ENCODE measurements around the gene TWF2.

The TWF2 gene

GRCh38 chr3:52237006-52237656 is 1.8 kb downstream of the TWF2 start:
- peak overlapping the region; percentile 51 to 65 for H3K9ac ChIP-seq (ENCODE audit: low read length in 2 of 2)
- no peaks in the 10 kb centered on the region for H3K27me3 ChIP-seq (ENCODE audit: control insufficient read depth in 1 of 2, insufficient read depth in 2 of 2, low read length in 2 of 2)
- H3K36me3 ChIP-seq (ENCODE audit: control insufficient read depth in 2 of 2, insufficient read depth in 2 of 2, low read length in 2 of 2): peaks cover 11 to 13% of the 10 kb centered on the region in 2 donors
- H3K27ac ChIP-seq (ENCODE audit: low read length): peak overlapping the region; percentile 88
- H3K9me3 ChIP-seq (ENCODE audit: control insufficient read depth in 2 of 2, low read length in 2 of 2): no peaks in the 10 kb centered on the region
- H3K4me3 ChIP-seq (ENCODE audit: low read length in 2 of 2): peak overlapping the region; percentile 64 to 98
- H3K4me1 ChIP-seq (ENCODE audit: control insufficient read depth, insufficient read depth, low read length): peaks cover 55% of the 10 kb centered on the region

DNA sequence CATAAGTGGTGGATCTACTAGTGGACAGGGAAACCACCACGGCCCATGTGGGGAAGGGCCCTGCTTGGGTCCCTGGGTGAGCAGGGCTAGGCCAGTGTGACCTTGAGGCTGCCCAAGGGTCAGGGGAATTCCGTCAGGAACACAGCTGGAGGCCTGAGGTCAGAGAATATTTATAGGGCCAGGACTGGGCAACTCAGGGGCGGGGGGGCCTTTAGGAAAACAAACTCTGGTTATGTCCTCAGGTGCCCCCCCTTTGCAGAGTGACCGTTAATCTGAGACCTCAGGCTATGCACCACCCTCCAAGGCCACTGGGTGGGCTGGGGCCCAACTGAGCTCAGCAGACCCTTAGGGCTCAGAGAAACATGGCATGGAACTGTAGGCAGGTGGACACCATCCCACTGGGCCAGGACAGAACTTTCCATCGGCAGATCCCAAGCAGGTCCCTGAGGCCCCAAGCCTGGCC is 2.5 kb downstream of the TWF2 start:
- H3K27ac ChIP-seq (ENCODE audit: low read length): peak overlapping the region; percentile 88
- peaks cover 57% of the 10 kb centered on the region for H3K4me1 ChIP-seq (ENCODE audit: control insufficient read depth, insufficient read depth, low read length)

GRCh38 chr3:52234516-52235447 is 4.2 kb downstream of the TWF2 start:
- Histone ChIP-seq H3K9me3 (ENCODE audit: control insufficient read depth in 2 of 2, low read length in 2 of 2) (no peaks in the 10 kb centered on the region), H3K27ac (ENCODE audit: low read length) (no peak overlapping the region), H3K4me3 (ENCODE audit: low read length in 2 of 2) (no peak overlapping the region), H3K4me1 (ENCODE audit: control insufficient read depth, insufficient read depth, low read length) (peaks cover 48% of the 10 kb centered on the region), H3K9ac (ENCODE audit: low read length in 2 of 2) (no peak overlapping the region), H3K27me3 (ENCODE audit: control insufficient read depth in 1 of 2, insufficient read depth in 2 of 2, low read length in 2 of 2) (no peaks in the 10 kb centered on the region), H3K36me3 (ENCODE audit: control insufficient read depth in 2 of 2, insufficient read depth in 2 of 2, low read length in 2 of 2) (peaks cover 26 to 27% of the 10 kb centered on the region in 2 donors)

More for the DNA sequence above, 2.5 kb downstream of the TWF2 start:
- H3K9me3 ChIP-seq (ENCODE audit: control insufficient read depth in 2 of 2, low read length in 2 of 2): no peaks in the 10 kb centered on the region
- H3K9ac ChIP-seq (ENCODE audit: low read length in 2 of 2): peak overlapping the region in 1 of 2 donors; percentile 21
- peaks cover 11 to 13% of the 10 kb centered on the region in 2 donors for H3K36me3 ChIP-seq (ENCODE audit: control insufficient read depth in 2 of 2, insufficient read depth in 2 of 2, low read length in 2 of 2)
- no peak overlapping the region for H3K4me3 ChIP-seq (ENCODE audit: low read length in 2 of 2)
- no peaks in the 10 kb centered on the region for H3K27me3 ChIP-seq (ENCODE audit: control insufficient read depth in 1 of 2, insufficient read depth in 2 of 2, low read length in 2 of 2)

DNA sequence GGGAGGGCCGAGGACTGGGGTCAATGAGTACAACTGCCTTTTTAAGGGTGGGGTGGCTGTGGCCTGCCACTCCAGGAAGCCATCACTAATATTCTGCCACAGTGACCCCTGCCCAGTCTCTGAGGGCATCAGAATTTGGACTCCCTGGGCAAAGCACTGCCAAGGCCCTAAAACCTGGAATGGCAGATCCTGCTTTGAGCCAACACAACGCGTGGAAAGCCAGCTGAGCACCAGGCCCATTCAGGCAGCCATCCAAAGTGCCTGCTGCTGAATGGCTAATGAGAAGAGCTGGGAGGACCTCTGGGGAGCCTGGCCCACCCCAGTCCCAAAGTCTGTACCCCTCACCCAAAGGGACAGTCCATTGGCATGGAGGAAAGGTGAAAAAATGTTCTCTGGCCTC is 5.0 kb downstream of the TWF2 start:
- no peak overlapping the region for H3K9ac ChIP-seq (ENCODE audit: low read length in 2 of 2)
- peaks cover 45% of the 10 kb centered on the region for H3K4me1 ChIP-seq (ENCODE audit: control insufficient read depth, insufficient read depth, low read length)
- no peaks in the 10 kb centered on the region for H3K27me3 ChIP-seq (ENCODE audit: control insufficient read depth in 1 of 2, insufficient read depth in 2 of 2, low read length in 2 of 2)
- H3K9me3 ChIP-seq (ENCODE audit: control insufficient read depth in 2 of 2, low read length in 2 of 2): no peaks in the 10 kb centered on the region
- peaks cover 34 to 36% of the 10 kb centered on the region in 2 donors for H3K36me3 ChIP-seq (ENCODE audit: control insufficient read depth in 2 of 2, insufficient read depth in 2 of 2, low read length in 2 of 2)
- H3K4me3 ChIP-seq (ENCODE audit: low read length in 2 of 2): no peak overlapping the region
- no peak overlapping the region for H3K27ac ChIP-seq (ENCODE audit: low read length)

DNA sequence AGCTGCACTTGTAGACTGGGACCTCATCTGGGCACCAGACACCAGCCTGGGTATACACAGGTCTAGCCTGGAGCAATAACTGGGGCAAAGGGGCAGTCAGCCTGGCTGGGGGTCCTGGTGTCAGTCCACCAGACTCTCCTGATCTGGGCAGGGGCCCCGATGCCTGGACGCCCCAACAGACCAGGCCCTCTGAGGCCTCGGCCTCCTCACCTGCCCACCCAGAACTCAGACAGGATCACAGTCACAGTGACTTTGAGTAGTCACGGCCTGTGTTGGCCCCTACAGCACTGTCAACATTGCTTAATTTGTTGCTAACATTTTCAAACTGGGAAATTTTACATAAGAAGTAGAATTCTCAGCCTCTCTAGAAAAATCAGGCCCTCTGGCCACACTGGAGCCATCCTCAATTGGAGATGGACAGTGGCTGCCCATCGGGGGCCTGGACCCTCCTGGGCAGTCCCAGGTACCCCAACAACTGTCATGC is 5.8 kb downstream of the TWF2 start:
- Histone ChIP-seq H3K36me3 (ENCODE audit: control insufficient read depth in 2 of 2, insufficient read depth in 2 of 2, low read length in 2 of 2) (peaks cover 38 to 40% of the 10 kb centered on the region in 2 donors), H3K9me3 (ENCODE audit: control insufficient read depth in 2 of 2, low read length in 2 of 2) (no peaks in the 10 kb centered on the region), H3K4me3 (ENCODE audit: low read length in 2 of 2) (no peak overlapping the region), H3K9ac (ENCODE audit: low read length in 2 of 2) (peak overlapping the region in 1 of 2 donors; percentile 36), H3K27ac (ENCODE audit: low read length) (no peak overlapping the region), H3K27me3 (ENCODE audit: control insufficient read depth in 1 of 2, insufficient read depth in 2 of 2, low read length in 2 of 2) (no peaks in the 10 kb centered on the region), H3K4me1 (ENCODE audit: control insufficient read depth, insufficient read depth, low read length) (peaks cover 40% of the 10 kb centered on the region)

GRCh38 chr3:52232279-52233107 is 6.5 kb downstream of the TWF2 start:
- Histone ChIP-seq H3K9me3 (ENCODE audit: control insufficient read depth in 2 of 2, low read length in 2 of 2) (no peaks in the 10 kb centered on the region), H3K4me3 (ENCODE audit: low read length in 2 of 2) (no peak overlapping the region), H3K36me3 (ENCODE audit: control insufficient read depth in 2 of 2, insufficient read depth in 2 of 2, low read length in 2 of 2) (peaks cover 40 to 43% of the 10 kb centered on the region in 2 donors), H3K9ac (ENCODE audit: low read length in 2 of 2) (peak overlapping the region in 1 of 2 donors; percentile 36), H3K4me1 (ENCODE audit: control insufficient read depth, insufficient read depth, low read length) (peaks cover 33% of the 10 kb centered on the region), H3K27me3 (ENCODE audit: control insufficient read depth in 1 of 2, insufficient read depth in 2 of 2, low read length in 2 of 2) (no peaks in the 10 kb centered on the region), H3K27ac (ENCODE audit: low read length) (no peak overlapping the region)

- no peak overlapping the region for H3K27ac ChIP-seq (ENCODE audit: low read length)
- peaks cover 40 to 43% of the 10 kb centered on the region in 2 donors for H3K36me3 ChIP-seq (ENCODE audit: control insufficient read depth in 2 of 2, insufficient read depth in 2 of 2, low read length in 2 of 2)
- H3K4me3 ChIP-seq (ENCODE audit: low read length in 2 of 2): no peak overlapping the region
- no peaks in the 10 kb centered on the region for H3K27me3 ChIP-seq (ENCODE audit: control insufficient read depth in 1 of 2, insufficient read depth in 2 of 2, low read length in 2 of 2)
- no peak overlapping the region for H3K9ac ChIP-seq (ENCODE audit: low read length in 2 of 2)
- peaks cover 25% of the 10 kb centered on the region for H3K4me1 ChIP-seq (ENCODE audit: control insufficient read depth, insufficient read depth, low read length)
- no peaks in the 10 kb centered on the region for H3K9me3 ChIP-seq (ENCODE audit: control insufficient read depth in 2 of 2, low read length in 2 of 2)
Observed at GRCh38 chr3:52231502-52232278, 7.3 kb downstream of the TWF2 start.

- H3K27ac ChIP-seq (ENCODE audit: low read length): no peak overlapping the region
- no peaks in the 10 kb centered on the region for H3K27me3 ChIP-seq (ENCODE audit: control insufficient read depth in 1 of 2, insufficient read depth in 2 of 2, low read length in 2 of 2)
- H3K4me3 ChIP-seq (ENCODE audit: low read length in 2 of 2): no peak overlapping the region
- H3K36me3 ChIP-seq (ENCODE audit: control insufficient read depth in 2 of 2, insufficient read depth in 2 of 2, low read length in 2 of 2): peaks cover 40 to 43% of the 10 kb centered on the region in 2 donors
- no peaks in the 10 kb centered on the region for H3K9me3 ChIP-seq (ENCODE audit: control insufficient read depth in 2 of 2, low read length in 2 of 2)
- peaks cover 18% of the 10 kb centered on the region for H3K4me1 ChIP-seq (ENCODE audit: control insufficient read depth, insufficient read depth, low read length)
- no peak overlapping the region for H3K9ac ChIP-seq (ENCODE audit: low read length in 2 of 2)
Observed at GRCh38 chr3:52230889-52231499, 8.0 kb downstream of the TWF2 start.

GRCh38 chr3:52230461-52230860 is 8.5 kb downstream of the TWF2 start:
- H3K9me3 ChIP-seq (ENCODE audit: control insufficient read depth in 2 of 2, low read length in 2 of 2): no peaks in the 10 kb centered on the region
- H3K9ac ChIP-seq (ENCODE audit: low read length in 2 of 2): no peak overlapping the region
- peaks cover 36 to 43% of the 10 kb centered on the region in 2 donors for H3K36me3 ChIP-seq (ENCODE audit: control insufficient read depth in 2 of 2, insufficient read depth in 2 of 2, low read length in 2 of 2)
- no peak overlapping the region for H3K27ac ChIP-seq (ENCODE audit: low read length)
- no peaks in the 10 kb centered on the region for H3K27me3 ChIP-seq (ENCODE audit: control insufficient read depth in 1 of 2, insufficient read depth in 2 of 2, low read length in 2 of 2)
- no peak overlapping the region for H3K4me3 ChIP-seq (ENCODE audit: low read length in 2 of 2)
- H3K4me1 ChIP-seq (ENCODE audit: control insufficient read depth, insufficient read depth, low read length): peaks cover 14% of the 10 kb centered on the region

Measured in stomach smooth muscle (tissue), 2 donors.